ENCODE results near the gene WNK4. TPM values are rescaled to one million over a fixed set of nuclear protein-coding genes. Genes with fewer than 3 reads are reported as not detected.

The WNK4 gene
- total RNA-seq, 1 donor from 2014 or later, result 5.8 TPM

GRCh38 chr17:42795465-42795864 is 15.1 kb downstream of the WNK4 start:
- Mint-ChIP-seq H3K36me3 (ENCODE audit: insufficient read depth) (peaks cover 4% of the 10 kb centered on the region), H3K4me3 (ENCODE audit: low read depth) (peak overlapping the region; percentile 35), H3K4me1 (ENCODE audit: low read depth) (peaks cover 15% of the 10 kb centered on the region), H3K27ac (no peak overlapping the region), H3K27me3 (peaks cover under 1% of the 10 kb centered on the region), H3K9me3 (ENCODE audit: low read depth) (peaks cover 4% of the 10 kb centered on the region)
- no peak for DNase-seq (ENCODE audit: low spot score, unreplicated experiment)
- no peak for TF ChIP-seq CTCF (IDR thresholded peaks at IDR 0.05; ENCODE audit: unreplicated experiment)

GRCh38 chr17:42796066-42796758 is 15.8 kb downstream of the WNK4 start:
- TF ChIP-seq CTCF (IDR thresholded peaks at IDR 0.05; ENCODE audit: unreplicated experiment), result no peak
- Mint-ChIP-seq H3K4me1 (ENCODE audit: low read depth) (peaks cover 15% of the 10 kb centered on the region), H3K36me3 (ENCODE audit: insufficient read depth) (peaks cover 4% of the 10 kb centered on the region), H3K9me3 (ENCODE audit: low read depth) (peaks cover 4% of the 10 kb centered on the region), H3K27ac (peak overlapping the region; percentile 21), H3K27me3 (no peaks in the 10 kb centered on the region), H3K4me3 (ENCODE audit: low read depth) (no peak overlapping the region)
- no peak for DNase-seq (ENCODE audit: low spot score, unreplicated experiment)

- Mint-ChIP-seq H3K27me3 (no peaks in the 10 kb centered on the region), H3K27ac (peak overlapping the region; percentile 95), H3K4me3 (ENCODE audit: low read depth) (peak overlapping the region; percentile 92), H3K9me3 (ENCODE audit: low read depth) (peaks cover 4% of the 10 kb centered on the region), H3K36me3 (ENCODE audit: insufficient read depth) (peaks cover 4% of the 10 kb centered on the region), H3K4me1 (ENCODE audit: low read depth) (peaks cover 15% of the 10 kb centered on the region)
- no peak for TF ChIP-seq CTCF (IDR thresholded peaks at IDR 0.05; ENCODE audit: unreplicated experiment)
- DNase-seq (ENCODE audit: low spot score, unreplicated experiment), result no peak
Measured at GRCh38 chr17:42797067-42798007, 16.9 kb downstream of the WNK4 start.

GRCh38 chr17:42798011-42798382 is 17.6 kb downstream of the WNK4 start:
- DNase-seq (ENCODE audit: low spot score, unreplicated experiment), result no peak
- H3K4me3 Mint-ChIP-seq (ENCODE audit: low read depth), result peak overlapping the region; percentile 92
- H3K27me3 Mint-ChIP-seq, result no peaks in the 10 kb centered on the region
- peaks cover 4% of the 10 kb centered on the region for H3K36me3 Mint-ChIP-seq (ENCODE audit: insufficient read depth)
- H3K4me1 Mint-ChIP-seq (ENCODE audit: low read depth), result peaks cover 19% of the 10 kb centered on the region
- TF ChIP-seq CTCF (IDR thresholded peaks at IDR 0.05; ENCODE audit: unreplicated experiment), result no peak
- peaks cover 4% of the 10 kb centered on the region for H3K9me3 Mint-ChIP-seq (ENCODE audit: low read depth)
- peak overlapping the region; percentile 95 for H3K27ac Mint-ChIP-seq

Measured in progenitor cell of endocrine pancreas (in vitro differentiated cells).